ENCODE measurements around the gene CSDE1.

DNA sequence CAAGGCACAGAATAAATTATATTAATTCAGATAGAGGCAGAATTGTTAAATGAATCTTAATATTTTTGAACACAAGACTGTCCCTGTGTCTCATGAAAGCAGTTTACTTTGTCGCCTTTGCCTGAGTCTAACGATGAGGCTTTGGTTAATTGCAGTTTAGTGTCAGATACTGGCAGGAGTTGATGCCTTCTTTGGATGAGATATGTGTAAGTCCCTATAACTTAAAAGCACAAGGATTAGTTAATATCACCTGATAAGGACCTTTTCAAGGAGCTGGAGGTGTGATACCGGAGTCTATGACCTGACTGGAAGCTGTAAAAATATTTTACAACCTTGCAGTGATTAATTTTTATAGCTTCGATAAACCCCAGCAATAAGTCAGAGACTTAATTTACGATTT is 24.7 kb upstream of the CSDE1 start:
- no peak for TF ChIP-seq POLR2A (IDR thresholded peaks at IDR 0.05)
- no peak for TF ChIP-seq CTCF (IDR thresholded peaks at IDR 0.05)
